ENCODE data around the gene UBL5.
A peak's percentile ranks its signal among the peaks of the same experiment; 100 is the strongest.
"Not testable (repeated sequence)": the region's sequence is repeated elsewhere in the genome, so short reads cannot be mapped to it uniquely, and the experiment has no call there.

The UBL5 gene

DNA sequence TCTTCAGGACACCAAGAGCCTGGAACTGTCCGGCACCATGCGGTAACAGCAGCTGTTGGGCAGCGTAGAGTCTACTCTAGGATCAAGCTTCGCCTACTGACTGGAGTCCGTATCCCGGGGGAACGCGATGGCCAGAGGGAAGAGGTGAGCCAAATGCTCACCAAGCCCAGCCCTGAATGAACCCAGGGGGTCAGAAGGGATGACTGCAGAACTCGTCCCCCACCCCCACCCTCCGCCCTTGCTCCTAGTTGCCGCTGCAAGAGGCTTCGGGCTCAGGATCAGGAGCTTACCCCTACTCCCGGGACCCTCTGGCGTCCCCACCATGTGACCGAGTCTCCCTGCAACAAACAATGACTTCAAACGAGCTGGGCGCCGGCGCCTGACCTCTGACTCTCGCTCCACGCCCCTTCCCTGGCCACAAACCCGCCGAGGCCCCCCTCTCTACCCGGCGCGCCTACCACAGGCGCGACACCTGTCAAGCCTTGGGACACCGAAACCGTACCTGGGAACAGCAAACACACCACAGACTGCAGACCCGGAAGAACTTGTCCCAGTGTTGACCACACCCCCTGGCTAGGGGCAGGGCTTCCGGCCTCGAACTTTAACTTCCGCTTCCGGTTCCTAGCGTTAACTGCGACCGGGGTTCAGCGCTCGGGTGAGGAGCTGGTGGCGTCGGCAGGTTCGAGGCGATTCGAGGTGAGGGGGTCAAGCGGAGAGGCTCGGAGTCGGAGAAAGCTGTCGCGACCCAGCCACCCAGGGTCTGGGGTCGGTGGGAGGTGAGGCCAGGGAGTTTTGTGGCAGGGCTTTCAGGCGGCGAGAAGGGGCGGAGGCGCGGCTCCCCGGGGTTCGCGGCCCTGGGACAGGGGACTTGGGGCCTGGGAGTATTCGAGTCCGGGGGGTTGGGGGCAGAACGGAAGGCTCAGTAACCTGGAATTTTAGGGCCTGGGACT lies at the start of gene UBL5:
Gene UBL5, plus strand, starts transcription at position 630 of the 950 bp plus-strand sequence. CDS start 420 bp downstream, outside the sequence.
- DNase-seq, result peak; percentile 64 to 89

DNA sequence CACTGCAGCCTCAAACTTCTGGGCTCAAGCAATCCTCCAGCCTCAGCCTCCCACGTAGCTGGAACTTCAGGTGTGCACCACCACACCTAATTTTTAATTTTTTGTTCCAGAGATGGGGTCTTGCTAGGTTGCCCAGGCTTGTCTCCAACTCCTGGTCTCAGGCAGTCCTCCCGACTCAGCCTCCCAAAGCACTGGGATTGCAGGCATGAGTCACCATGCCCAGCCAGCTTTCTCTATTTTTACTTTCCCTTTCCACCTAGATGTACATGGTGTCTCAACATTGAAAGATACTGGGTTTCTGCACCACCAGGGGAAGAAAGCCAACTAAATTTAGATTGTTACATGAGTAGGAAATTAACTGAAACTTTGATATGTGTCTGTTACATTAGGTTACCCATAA lies 45.4 kb upstream of the UBL5 start:
- no peak for DNase-seq

- DNase-seq, result not testable (repeated sequence)
Observed at GRCh38 chr19:9784163-9784496, 43.6 kb upstream of the UBL5 start.

- peak; percentile 94 to 99 for DNase-seq
Observed at GRCh38 chr19:9785367-9786331, 42.1 kb upstream of the UBL5 start.

DNA sequence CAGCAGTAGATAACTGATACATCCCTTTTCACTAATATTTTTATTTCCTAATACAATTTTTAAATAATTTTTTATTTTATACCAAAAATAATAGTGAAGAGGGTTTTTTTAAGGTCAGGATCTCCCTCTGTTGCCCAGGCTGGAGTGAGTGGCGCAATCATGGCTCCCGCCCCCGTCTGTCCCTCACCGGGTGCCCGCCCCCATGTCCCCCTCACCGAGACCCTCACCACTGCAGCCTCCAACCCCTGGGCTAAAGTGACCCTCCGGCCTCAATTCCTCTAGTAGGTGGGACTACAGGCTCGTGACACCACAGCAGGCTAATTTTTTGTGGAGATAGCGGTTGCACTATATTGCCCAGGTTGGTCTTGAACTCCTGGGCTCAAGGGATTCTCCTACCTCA lies 41.4 kb upstream of the UBL5 start:
- no peak for DNase-seq

DNA sequence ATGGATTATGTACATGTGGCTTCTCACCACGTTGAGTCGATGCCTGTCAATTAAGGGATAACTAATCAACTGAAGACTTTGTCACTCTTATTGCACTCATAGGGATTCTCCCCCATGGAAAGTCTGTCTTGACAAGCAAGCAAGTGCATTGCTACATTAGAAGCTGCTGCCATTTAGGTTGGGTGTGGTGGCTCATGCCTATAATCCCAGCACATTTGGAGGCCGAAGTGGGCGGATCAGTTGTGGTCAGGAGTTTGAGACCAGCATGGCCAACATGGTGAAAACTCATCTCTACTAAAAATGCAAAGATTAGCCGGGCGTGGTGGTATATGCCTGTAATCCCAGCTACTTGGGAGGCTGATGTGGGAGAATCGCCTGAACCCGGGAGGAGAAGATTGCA lies 40.9 kb upstream of the UBL5 start:
- no peak for DNase-seq

DNA sequence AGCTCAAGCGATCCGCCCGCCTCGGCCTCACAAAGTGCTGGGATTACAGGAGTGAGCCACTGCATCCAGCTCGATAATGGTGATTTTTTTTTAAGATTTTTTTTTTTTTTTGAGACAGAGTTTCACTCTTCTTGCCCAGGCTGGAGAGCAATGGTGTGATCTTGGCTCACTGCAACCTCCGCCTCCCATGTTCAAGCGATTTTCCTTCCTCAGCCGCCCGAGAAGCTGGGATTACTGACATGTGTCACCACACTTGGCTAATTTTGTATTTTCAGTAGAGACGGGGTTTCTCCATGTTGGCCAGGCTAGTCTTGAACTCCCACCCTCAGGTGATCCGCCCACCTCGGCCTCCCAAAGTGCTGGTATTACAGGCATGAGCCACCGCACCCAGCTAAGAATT lies 39.1 kb upstream of the UBL5 start:
- DNase-seq, result not testable (repeated sequence)

- DNase-seq, result no peak
Observed at GRCh38 chr19:9789066-9789465, 38.7 kb upstream of the UBL5 start.

GRCh38 chr19:9789579-9789978 lies 38.1 kb upstream of the UBL5 start:
- not testable (repeated sequence) for DNase-seq

GRCh38 chr19:9791073-9791367 lies 36.7 kb upstream of the UBL5 start:
- DNase-seq, result not testable (repeated sequence)

DNA sequence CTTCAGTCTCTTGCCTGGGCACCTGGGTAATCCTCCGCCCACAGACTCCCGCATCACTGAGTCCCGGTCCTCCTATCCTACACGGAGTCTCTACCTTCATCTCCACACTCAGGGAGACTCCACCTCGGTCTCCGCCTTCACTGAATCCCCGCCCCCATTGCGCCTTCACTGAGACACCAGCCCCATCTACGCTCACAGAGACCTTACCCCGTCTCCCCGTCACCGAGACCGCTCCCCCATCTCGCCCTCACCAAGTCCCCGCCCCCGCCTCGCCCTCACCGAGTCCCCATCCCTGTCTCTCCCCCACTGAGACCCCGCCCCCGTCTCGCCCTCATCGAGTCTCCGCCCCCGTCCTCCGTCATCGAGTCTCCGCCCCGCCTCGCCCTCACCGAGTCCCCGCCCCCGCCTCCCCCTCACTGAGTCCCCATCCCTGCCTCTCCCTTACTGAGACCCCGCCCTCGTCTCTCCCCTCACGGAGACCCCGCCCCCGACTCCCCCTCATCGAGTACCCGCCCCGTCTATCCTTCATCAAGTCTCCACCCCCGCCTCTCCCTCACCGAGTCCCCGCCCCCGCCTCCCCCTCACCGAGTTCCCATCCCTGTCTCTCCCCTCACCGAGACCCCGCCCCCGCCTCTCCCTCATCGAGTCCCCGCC lies 36.0 kb upstream of the UBL5 start:
- peak; percentile 88 to 97 for DNase-seq

GRCh38 chr19:9792206-9793070 lies 35.3 kb upstream of the UBL5 start:
- DNase-seq, result peak; percentile 73 to 97

- peak; percentile 37 to 74 for DNase-seq
Observed at GRCh38 chr19:9793071-9793591, 34.6 kb upstream of the UBL5 start.

DNA sequence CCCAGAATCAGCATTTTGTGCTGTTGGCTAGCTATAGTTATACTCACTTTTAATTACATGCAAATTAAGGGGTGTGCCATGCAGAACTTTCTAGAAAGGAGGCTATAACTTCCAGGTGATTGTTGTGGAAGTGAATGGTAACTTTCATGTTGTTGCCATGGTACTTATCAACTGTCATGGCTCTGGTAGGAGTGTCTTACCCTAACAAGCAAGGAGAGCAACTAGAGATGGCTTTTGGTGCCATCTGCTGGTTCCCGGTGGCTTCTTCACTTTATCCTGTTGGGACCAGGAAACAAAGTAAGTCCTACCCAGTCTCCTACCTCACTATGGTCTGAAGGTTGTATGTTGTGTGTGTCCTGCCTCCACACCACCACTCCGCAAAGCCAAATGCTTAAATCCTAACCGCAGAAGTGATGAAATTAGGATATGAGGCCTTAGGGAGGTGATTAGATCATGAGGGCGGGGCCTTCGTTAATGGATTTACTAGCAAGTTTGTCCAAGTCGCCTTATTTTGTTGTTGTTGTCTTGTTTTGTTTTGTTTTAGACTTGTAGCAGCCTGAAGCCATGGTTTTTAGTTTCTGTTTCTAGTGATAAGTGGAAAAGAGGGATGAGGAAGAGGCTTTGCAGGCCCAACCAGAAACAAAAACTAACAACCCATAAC lies 31.5 kb upstream of the UBL5 start:
- DNase-seq, result peak; percentile 75 to 83

DNA sequence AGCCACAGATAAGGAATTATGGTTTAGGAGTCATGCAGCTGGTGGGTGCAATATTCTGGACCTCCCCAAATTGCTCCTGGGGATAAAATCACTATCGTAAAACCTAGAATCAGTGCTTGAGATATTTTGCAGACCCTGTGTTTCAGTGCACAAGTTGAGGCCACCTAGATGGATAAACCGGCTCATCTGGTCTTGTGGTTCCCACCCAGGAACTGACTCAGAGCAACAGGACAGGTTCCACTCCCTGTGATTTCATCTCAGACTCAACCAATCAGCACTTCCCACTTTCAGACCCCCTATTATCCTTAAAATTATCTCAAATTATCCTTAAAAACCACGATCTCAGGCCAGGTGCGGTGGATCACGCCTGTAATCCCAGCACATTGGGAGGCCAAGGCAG lies 29.8 kb upstream of the UBL5 start:
- DNase-seq, result no peak

DNA sequence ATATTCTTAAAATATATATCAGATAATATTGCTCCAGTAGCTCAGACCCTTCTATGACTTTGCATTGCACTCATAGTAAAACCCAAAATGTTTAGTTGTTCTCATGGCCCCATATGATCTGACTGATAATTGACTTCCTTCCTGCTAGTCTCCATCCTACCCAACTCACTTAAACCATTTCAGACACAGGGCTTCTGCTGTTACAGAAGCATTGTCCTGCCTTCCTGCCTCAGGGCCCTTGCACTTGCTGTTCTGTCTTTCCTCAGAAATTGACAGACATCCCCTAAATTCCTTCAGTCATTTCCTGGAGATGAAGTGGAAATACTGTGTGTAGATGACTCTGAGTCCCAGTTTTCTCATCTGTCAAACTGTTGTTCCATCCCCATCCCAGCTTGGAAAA lies 28.6 kb upstream of the UBL5 start:
- DNase-seq, result no peak

DNA sequence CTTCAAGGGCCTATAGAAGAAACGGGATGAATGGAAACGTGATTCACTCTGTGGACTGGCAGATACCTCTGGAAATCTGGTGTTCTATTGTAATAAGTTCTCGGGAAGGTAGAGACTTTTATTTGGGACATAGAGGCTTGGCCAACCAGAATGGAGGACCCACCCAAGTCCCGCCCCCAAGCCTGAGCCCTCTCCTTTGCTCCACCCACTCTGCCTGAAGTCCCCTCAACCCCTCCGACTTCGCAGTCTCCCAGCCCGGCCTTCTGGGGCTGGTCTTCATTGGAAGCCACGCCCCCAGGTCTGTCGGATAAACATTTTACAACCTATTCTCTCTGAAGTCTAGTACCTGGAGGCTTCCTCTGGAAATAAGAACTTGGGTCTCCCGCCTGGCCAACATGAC lies 25.7 kb upstream of the UBL5 start:
- peak in 1 of 2 experiments; percentile 18 for DNase-seq

DNA sequence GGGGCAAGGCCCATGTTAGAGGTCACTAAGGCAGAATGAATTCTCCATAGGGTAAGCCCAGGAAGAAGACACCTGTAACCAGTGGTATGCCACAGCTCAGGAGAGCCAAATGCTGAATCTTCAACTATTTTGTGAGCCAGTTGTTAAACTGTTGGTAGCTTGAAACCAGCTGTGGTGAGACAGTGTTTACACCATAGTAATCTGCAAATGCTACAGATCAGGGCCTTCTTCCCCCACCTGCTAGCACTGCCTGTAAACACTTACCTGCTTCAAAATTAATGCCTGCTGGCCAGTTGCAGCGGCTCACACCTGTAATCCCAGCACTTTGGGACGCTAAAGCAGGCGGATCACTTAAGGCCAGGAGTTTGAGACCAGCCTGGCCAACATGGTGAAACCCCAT lies 20.9 kb upstream of the UBL5 start:
- DNase-seq, result no peak

- no peak for DNase-seq
Observed at GRCh38 chr19:9808855-9809824, 18.6 kb upstream of the UBL5 start.

GRCh38 chr19:9811139-9811538 lies 16.6 kb upstream of the UBL5 start:
- no peak for DNase-seq
